Heart left ventricle (tissue), 13 donors: ENCODE measurements around the gene ANK3.

Source experiments
- CTCF ChIP-seq, 12 donors: fragments of 200-600 bp; sonication (generic) in 4 of 12; IDR thresholded peaks; one replicate each; pipeline versions ENCODE4 v1.5.0 to v1.8.0; 2018 to 2022; ENCODE audit warnings: antibody characterized with exemption in 12 of 12, mild to moderate bottlenecking in 5 of 12
- POLR2A ChIP-seq, 2 donors: fragments of 450-650 bp; IDR thresholded peaks; one replicate each; pipeline ENCODE4 v1.6.1; 2017; ENCODE audit warnings: antibody characterized with exemption in 2 of 2, mild to moderate bottlenecking in 2 of 2, moderate library complexity in 2 of 2
- donor health status: ischemic (EF 13 %, LVEDD 7.1; RV severe dilation, severe dysfunction).
- donor health status: DM: no; HTN: yes; CAD: no.
- donor health status: DM: no; HTN: no; CAD: no.
- donor health status: ischemic (EF 25% LVEDD 6.9; RV normal size, moderate dysfunction).
- donor health status: ischemic (EF 25% LVEDD 5.7; RV mildly dilated, moderate dysfunction).
- donor health status: ischemic (EF 35%, LVEDD 5.7; RV mildly dilated, moderate dysfunction).
- donor health status: nonischemic (EF 11% LVEDD 7.7; RV severe dilation, severe dysfunction).
- donor health status: DM: yes; HTN: yes; CAD: no.
- donor health status: PGD.
- donor health status: ischemic (EF 29% LVEDD 5.4; RV normal size, mild dysfunction).
- donor health status: nonischemic (EF 23%, LVEDD 6.1; RV moderate dilation, normal function).

- TF ChIP-seq CTCF (IDR thresholded peaks at IDR 0.05) (no peak), POLR2A (IDR thresholded peaks at IDR 0.05) (no peak)
Measured at GRCh38 chr10:60375293-60376004, 14.2 kb downstream of the ANK3 start.
